A172 (cell line): ENCODE results near the gene USP2. TPM values are rescaled to one million over a fixed set of nuclear protein-coding genes. Genes with fewer than 3 reads are reported as not detected.

Experiments used
- DNase-seq: peaks from one replicate; pipeline ENCODE4 v3.0.0-alpha.2; 2015; ENCODE audit warnings: low spot score
- total RNA-seq: library from RNA; depleted of rRNA; stranded (reverse); fragments of >200 nt; shearing (Covaris generic); gene quantifications from 2 replicates; pipeline ENCODE4 v1.2.3, GENCODE V29; 2014

USP2 gene
- total RNA-seq, 1 experiment from 2014 or later: not detected

GRCh38 chr11:119323532-119324033, 57.9 kb downstream of the USP2 start:
- peak; percentile 35 for DNase-seq

- DNase-seq: no peak
These were observed 58.5 kb downstream of the USP2 start for GRCh38 chr11:119322921-119323531.

GRCh38 chr11:119322360-119322739, 59.1 kb downstream of the USP2 start:
- no peak for DNase-seq

- DNase-seq: no peak
These were observed 60.5 kb downstream of the USP2 start for GRCh38 chr11:119320776-119321524.

GRCh38 chr11:119320240-119320775, 61.2 kb downstream of the USP2 start:
- DNase-seq: no peak

GRCh38 chr11:119319700-119320239, 61.7 kb downstream of the USP2 start:
- no peak for DNase-seq

- DNase-seq: no peak
These were observed 62.3 kb downstream of the USP2 start for GRCh38 chr11:119319136-119319699.

- DNase-seq: no peak
These were observed 63.0 kb downstream of the USP2 start for GRCh38 chr11:119318240-119319135.

GRCh38 chr11:119317592-119318239, 63.8 kb downstream of the USP2 start:
- DNase-seq: no peak

GRCh38 chr11:119316729-119317591, 64.5 kb downstream of the USP2 start, which contains the start of gene MCAM:
Gene MCAM (minus strand): TSS chr11:119317130. CDS start chr11:119317101, 29 bp downstream.
- no peak for DNase-seq

- DNase-seq: no peak
These were observed 65.3 kb downstream of the USP2 start for GRCh38 chr11:119316016-119316728.

GRCh38 chr11:119315131-119316015, 66.1 kb downstream of the USP2 start:
- DNase-seq: no peak

GRCh38 chr11:119314726-119315125, 66.8 kb downstream of the USP2 start:
- DNase-seq: no peak

- DNase-seq: no peak
These were observed 70.8 kb downstream of the USP2 start for GRCh38 chr11:119310682-119311052.

- DNase-seq: no peak
These were observed 71.4 kb downstream of the USP2 start for GRCh38 chr11:119309953-119310681.

GRCh38 chr11:119309411-119309810, 72.1 kb downstream of the USP2 start:
- DNase-seq: no peak

GRCh38 chr11:119307974-119308373, 73.5 kb downstream of the USP2 start:
- DNase-seq: no peak
